ENCODE measurements around the gene CDH13. TPM values are rescaled to one million over a fixed set of nuclear protein-coding genes. Genes with fewer than 3 reads are reported as not detected.

The CDH13 gene
- polyA plus RNA-seq, 1 donor from 2014 or later, result 3.2 TPM

GRCh38 chr16:82681592-82681991 is 54.8 kb downstream of the CDH13 start:
- H3K4me3 ChIP-seq (ENCODE audit: low read length), result no peak overlapping the region
- no peaks in the 10 kb centered on the region for H3K9me3 ChIP-seq (ENCODE audit: low read length)
- H3K9me2 ChIP-seq (ENCODE audit: insufficient read depth, low read length), result no peaks in the 10 kb centered on the region
- H2AFZ ChIP-seq (ENCODE audit: low read depth, low read length), result no peak overlapping the region
- H3F3A ChIP-seq (ENCODE audit: insufficient read depth, low read length, poor library complexity, severe bottlenecking), result no peaks in the 10 kb centered on the region
- no peaks in the 10 kb centered on the region for H3K79me2 ChIP-seq (replicated peaks; ENCODE audit: insufficient read depth, low read length)
- no peak overlapping the region for H3K27ac ChIP-seq (ENCODE audit: low read length)
- no peaks in the 10 kb centered on the region for H3K27me3 ChIP-seq (ENCODE audit: insufficient read depth, low read depth, low read length)
- H3K4me2 ChIP-seq (ENCODE audit: low read length), result no peak overlapping the region
- TF ChIP-seq EP300 (conservative IDR thresholded peaks at IDR 0.05; ENCODE audit: poor library complexity, severe bottlenecking) (no peak), RAD21 (conservative IDR thresholded peaks at IDR 0.05) (no peak), MXI1 (conservative IDR thresholded peaks at IDR 0.05; ENCODE audit: poor library complexity, severe bottlenecking) (no peak), CTCF (IDR thresholded peaks at IDR 0.05; ENCODE audit: poor library complexity, severe bottlenecking) (no peak), REST (IDR thresholded peaks at IDR 0.05; ENCODE audit: borderline replicate concordance) (no peak), EZH2 (IDR thresholded peaks at IDR 0.05; ENCODE audit: borderline replicate concordance, insufficient read depth, low read length, poor library complexity, severe bottlenecking) (no peak), TAF1 (IDR thresholded peaks at IDR 0.05; ENCODE audit: low read depth) (no peak), POLR2AphosphoS5 (IDR thresholded peaks at IDR 0.05) (no peak), SMC3 (conservative IDR thresholded peaks at IDR 0.05; ENCODE audit: poor library complexity) (no peak)
- H3K9ac ChIP-seq (ENCODE audit: low read length), result no peak overlapping the region
- H4K20me1 ChIP-seq (ENCODE audit: insufficient read depth), result no peaks in the 10 kb centered on the region
- no peaks in the 10 kb centered on the region for H3K36me3 ChIP-seq (ENCODE audit: insufficient read depth, low read length)

- H3K79me2 ChIP-seq (replicated peaks; ENCODE audit: insufficient read depth, low read length), result no peaks in the 10 kb centered on the region
- H3K27me3 ChIP-seq (ENCODE audit: insufficient read depth, low read depth, low read length), result no peaks in the 10 kb centered on the region
- H3F3A ChIP-seq (ENCODE audit: insufficient read depth, low read length, poor library complexity, severe bottlenecking), result no peaks in the 10 kb centered on the region
- no peak overlapping the region for H3K4me3 ChIP-seq (ENCODE audit: low read length)
- TF ChIP-seq REST (IDR thresholded peaks at IDR 0.05; ENCODE audit: borderline replicate concordance) (no peak), MXI1 (conservative IDR thresholded peaks at IDR 0.05; ENCODE audit: poor library complexity, severe bottlenecking) (no peak), EP300 (conservative IDR thresholded peaks at IDR 0.05; ENCODE audit: poor library complexity, severe bottlenecking) (no peak)
- H2AFZ ChIP-seq (ENCODE audit: low read depth, low read length), result no peak overlapping the region
- no peak overlapping the region for H3K27ac ChIP-seq (ENCODE audit: low read length)
- no peak overlapping the region for H3K9ac ChIP-seq (ENCODE audit: low read length)
- no peak overlapping the region for H3K4me2 ChIP-seq (ENCODE audit: low read length)
- H3K36me3 ChIP-seq (ENCODE audit: insufficient read depth, low read length), result no peaks in the 10 kb centered on the region
- no peaks in the 10 kb centered on the region for H3K9me2 ChIP-seq (ENCODE audit: insufficient read depth, low read length)
- no peaks in the 10 kb centered on the region for H3K9me3 ChIP-seq (ENCODE audit: low read length)
- no peaks in the 10 kb centered on the region for H4K20me1 ChIP-seq (ENCODE audit: insufficient read depth)
These were observed 56.0 kb downstream of the CDH13 start for GRCh38 chr16:82682767-82683166.

All from neural cell (in vitro differentiated cells).